Mesendoderm (in vitro differentiated cells): ENCODE results near the gene IGF2R.
A peak's percentile ranks its signal among the peaks of the same experiment; 100 is the strongest.

Experiments
- DNase-seq: peaks from one replicate; pipeline ENCODE4 v3.0.0; 2013
- H2AK5ac ChIP-seq: 2 replicates; pipeline ENCODE4 v1.6.1; 2013; ENCODE audit warnings: low read length, inconsistent platforms
- H2BK120ac ChIP-seq: 2 replicates; pipeline ENCODE4 v1.6.1; 2013; ENCODE audit warnings: low read depth, mild to moderate bottlenecking, low read length, moderate library complexity, mixed read lengths
- H2BK15ac ChIP-seq: replicated peaks from 2 replicates; pipeline ENCODE4 v1.6.1; 2013; ENCODE audit warnings: low read depth, mild to moderate bottlenecking, moderate library complexity
- H2BK5ac ChIP-seq: 2 replicates; pipeline ENCODE4 v1.6.1; 2013; ENCODE audit warnings: low read length, inconsistent platforms
- H3K18ac ChIP-seq: 2 replicates; pipeline ENCODE4 v1.6.1; 2013; ENCODE audit warnings: mild to moderate bottlenecking, low read length, mixed read lengths
- H3K23ac ChIP-seq: one replicate; pipeline ENCODE4 v1.6.1; 2013; ENCODE audit warnings: low read length
- H3K27ac ChIP-seq: 2 replicates; pipeline ENCODE4 v1.5.1; 2013; ENCODE audit warnings: low read depth, mild to moderate bottlenecking, inconsistent platforms, low read length, moderate library complexity
- H3K27me3 ChIP-seq: 2 replicates; pipeline ENCODE4 v1.6.1; 2013; ENCODE audit warnings: low read length, control low read depth, mild to moderate bottlenecking, inconsistent platforms; ENCODE audit not compliant: insufficient read depth, poor library complexity
- H3K36me3 ChIP-seq: 2 replicates; pipeline ENCODE4 v1.6.1; 2013; ENCODE audit warnings: low read length, inconsistent platforms; ENCODE audit not compliant: control insufficient read depth, insufficient read depth
- H3K4ac ChIP-seq: one replicate; pipeline ENCODE4 v1.6.1; 2013; ENCODE audit warnings: low read depth, mild to moderate bottlenecking, low read length, moderate library complexity
- H3K4me1 ChIP-seq: 2 replicates; pipeline ENCODE4 v1.6.1; 2013; ENCODE audit warnings: low read depth, low read length, inconsistent platforms; ENCODE audit not compliant: control insufficient read depth
- H3K4me2 ChIP-seq: 2 replicates; pipeline ENCODE4 v1.6.1; 2013; ENCODE audit warnings: low read length
- H3K4me3 ChIP-seq: 2 replicates; pipeline ENCODE4 v1.5.1; 2013; ENCODE audit warnings: mild to moderate bottlenecking, low read length
- H3K56ac ChIP-seq: one replicate; pipeline ENCODE4 v1.6.1; 2013; ENCODE audit warnings: low read length
- H3K79me1 ChIP-seq: 2 replicates; pipeline ENCODE4 v1.6.1; 2013; ENCODE audit warnings: low read length, inconsistent platforms
- H3K79me2 ChIP-seq: 2 replicates; pipeline ENCODE4 v1.6.1; 2013; ENCODE audit warnings: mild to moderate bottlenecking, low read length; ENCODE audit not compliant: control insufficient read depth, insufficient read depth
- H3K9ac ChIP-seq: 2 replicates; pipeline ENCODE4 v1.6.1; 2013; ENCODE audit warnings: low read length, inconsistent platforms
- H4K5ac ChIP-seq: one replicate; pipeline ENCODE4 v1.6.1; 2013; ENCODE audit warnings: low read length
- H4K8ac ChIP-seq: one replicate; pipeline ENCODE4 v1.6.1; 2013; ENCODE audit warnings: low read depth, mild to moderate bottlenecking, control low read depth, low read length, moderate library complexity
- WGBS: extraction: QIAGEN DNeasy Blood & Tissue Kit; methylation state at CpG from one replicate; pipeline ENCODE4 v1.1.7; 2013; ENCODE audit warnings: low lambda C conversion rate, missing lambda C conversion rate; ENCODE audit not compliant: insufficient coverage; ENCODE audit errors: extremely low coverage; 5-methylcytosine and 5-hydroxymethylcytosine counted together

The IGF2R gene

DNA sequence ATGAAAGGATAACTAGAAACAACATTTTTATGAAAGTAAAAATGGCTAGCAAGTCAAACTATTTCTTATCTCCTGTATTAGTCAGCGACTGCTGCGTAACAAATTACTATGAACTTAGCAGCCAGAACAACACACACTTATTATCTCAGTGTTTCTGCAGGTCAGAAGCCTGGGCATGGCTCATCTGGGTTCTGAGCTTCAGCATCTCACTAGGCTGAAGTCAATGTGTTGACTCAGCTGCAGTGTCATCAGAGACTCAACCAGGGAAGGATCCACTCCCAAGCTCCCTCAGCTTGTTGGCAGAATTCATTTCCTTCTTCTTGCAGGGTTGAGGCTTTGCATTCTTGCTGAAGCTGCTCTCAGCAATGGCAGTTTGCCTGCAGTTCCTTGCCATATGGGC is 33.2 kb upstream of the IGF2R start:
- DNase-seq, result no peak
- no peak overlapping the region for H4K5ac ChIP-seq

DNA sequence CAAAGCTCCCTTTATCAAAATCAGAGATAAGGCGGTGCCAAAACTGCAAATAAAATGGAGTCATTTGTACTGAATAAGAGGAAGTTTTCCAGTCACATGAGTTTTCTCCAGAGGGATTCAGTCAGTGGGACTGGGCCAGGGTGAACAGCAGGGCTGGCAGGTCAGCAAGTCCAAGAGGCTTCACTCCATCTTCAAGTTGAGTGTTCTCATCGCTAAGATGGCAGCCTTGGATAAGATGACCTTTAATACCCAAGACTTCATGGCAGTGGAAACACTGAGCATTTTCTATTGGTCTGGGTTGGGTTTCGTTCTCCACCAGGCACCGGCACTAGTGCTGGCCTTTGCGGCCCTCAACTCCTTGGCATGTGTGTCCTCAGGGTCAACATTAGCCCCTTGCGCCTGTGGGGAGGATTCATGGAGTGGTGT is 29.3 kb upstream of the IGF2R start:
- Histone ChIP-seq H2BK120ac (no peak overlapping the region), H2BK15ac (no peak overlapping the region), H3K23ac (no peak overlapping the region), H3K4me3 (no peak overlapping the region), H3K4me2 (no peak overlapping the region), H3K56ac (no peak overlapping the region), H4K5ac (no peak overlapping the region), H3K18ac (no peak overlapping the region), H4K8ac (no peak overlapping the region), H3K9ac (no peak overlapping the region), H3K27me3 (no peaks in the 10 kb centered on the region), H2AK5ac (no peak overlapping the region), H3K36me3 (no peaks in the 10 kb centered on the region), H3K79me2 (no peaks in the 10 kb centered on the region), H3K79me1 (no peaks in the 10 kb centered on the region), H3K4me1 (no peaks in the 10 kb centered on the region), H3K4ac (no peak overlapping the region), H2BK5ac (no peak overlapping the region), H3K27ac (no peak overlapping the region)
- WGBS, result no CpG with 5 or more reads among the region's 6 CpGs
- DNase-seq, result no peak

More for the DNA sequence above, 33.2 kb upstream of the IGF2R start:
- Histone ChIP-seq H3K23ac (no peak overlapping the region), H3K79me1 (no peaks in the 10 kb centered on the region), H2BK120ac (no peak overlapping the region), H3K4me1 (no peaks in the 10 kb centered on the region), H3K36me3 (no peaks in the 10 kb centered on the region), H2AK5ac (no peak overlapping the region), H4K8ac (no peak overlapping the region), H3K4me3 (no peak overlapping the region), H3K56ac (no peak overlapping the region), H3K9ac (no peak overlapping the region), H3K27me3 (no peaks in the 10 kb centered on the region), H3K4me2 (no peak overlapping the region), H3K4ac (no peak overlapping the region), H2BK15ac (no peak overlapping the region), H3K79me2 (no peaks in the 10 kb centered on the region), H3K27ac (no peak overlapping the region), H2BK5ac (no peak overlapping the region), H3K18ac (no peak overlapping the region)
- no CpG with 5 or more reads among the region's 2 CpGs for WGBS

DNA sequence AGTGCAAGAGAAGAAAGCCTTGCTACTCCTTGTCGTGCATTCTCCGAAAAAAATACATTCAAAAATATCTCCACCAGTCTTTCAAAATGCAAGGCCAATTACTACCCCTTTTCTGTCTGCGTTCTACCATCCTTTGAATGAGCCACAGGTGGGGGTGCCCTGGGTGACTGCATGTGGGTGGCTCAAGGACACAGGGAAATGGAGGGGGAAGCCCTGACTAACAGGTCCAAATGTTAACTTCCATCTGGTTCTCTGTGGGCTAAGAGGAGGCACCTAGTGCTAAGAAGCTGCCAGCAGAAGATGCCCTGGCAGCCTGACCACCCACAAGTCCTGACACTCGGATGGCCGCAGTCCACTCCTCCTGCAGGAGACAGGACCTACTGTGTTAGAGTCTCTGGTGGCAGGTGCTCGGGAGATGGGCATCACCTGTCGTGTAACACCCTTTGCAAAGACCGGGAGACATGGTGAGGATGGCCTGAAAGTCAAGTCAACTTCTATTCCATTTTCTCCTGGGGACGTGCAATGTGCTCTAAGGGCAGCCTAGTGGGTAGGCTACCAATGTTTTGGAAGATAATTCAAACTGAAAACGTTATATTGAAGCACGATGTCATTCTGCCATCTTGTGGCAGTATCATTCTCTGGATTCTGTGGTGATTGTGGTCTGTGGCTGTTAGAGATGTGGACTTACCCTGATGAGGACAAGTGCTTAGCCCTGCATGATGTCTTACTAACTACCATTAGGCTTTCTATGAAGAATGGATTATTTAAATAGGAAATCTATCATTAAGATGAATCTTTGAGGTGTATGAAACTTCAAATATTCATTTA is 27.4 kb upstream of the IGF2R start:
- H3K4me2 ChIP-seq, result no peak overlapping the region

GRCh38 chr6:159943101-159943632 is 25.7 kb upstream of the IGF2R start:
- Histone ChIP-seq H3K4me2 (no peak overlapping the region), H2AK5ac (no peak overlapping the region)
- WGBS, result no CpG with 5 or more reads among the region's 6 CpGs

More for the DNA sequence above, 27.4 kb upstream of the IGF2R start:
- no CpG with 5 or more reads among the region's 11 CpGs for WGBS
- H3K23ac ChIP-seq, result no peak overlapping the region
- H3K27ac ChIP-seq, result no peak overlapping the region
- H3K79me1 ChIP-seq, result no peaks in the 10 kb centered on the region
- no peaks in the 10 kb centered on the region for H3K36me3 ChIP-seq
- H2BK5ac ChIP-seq, result no peak overlapping the region
- no peaks in the 10 kb centered on the region for H3K27me3 ChIP-seq
- no peak overlapping the region for H4K8ac ChIP-seq
- no peaks in the 10 kb centered on the region for H3K79me2 ChIP-seq
- H3K4ac ChIP-seq, result no peak overlapping the region
- no peak overlapping the region for H2BK120ac ChIP-seq
- H3K4me3 ChIP-seq, result no peak overlapping the region
- H2AK5ac ChIP-seq, result no peak overlapping the region
- H3K4me1 ChIP-seq, result no peaks in the 10 kb centered on the region
- H3K56ac ChIP-seq, result no peak overlapping the region
- no peak overlapping the region for H3K9ac ChIP-seq
- H2BK15ac ChIP-seq, result no peak overlapping the region
- H4K5ac ChIP-seq, result no peak overlapping the region
- DNase-seq, result peak; percentile 40
- H3K18ac ChIP-seq, result no peak overlapping the region

GRCh38 chr6:159943968-159944598 is 24.8 kb upstream of the IGF2R start:
- Histone ChIP-seq H3K79me1 (no peaks in the 10 kb centered on the region), H3K4me2 (no peak overlapping the region), H2AK5ac (no peak overlapping the region), H3K4me1 (no peaks in the 10 kb centered on the region), H3K23ac (no peak overlapping the region), H4K5ac (no peak overlapping the region), H2BK15ac (no peak overlapping the region), H3K4ac (no peak overlapping the region), H3K18ac (no peak overlapping the region), H3K9ac (no peak overlapping the region), H3K27me3 (no peaks in the 10 kb centered on the region), H2BK120ac (no peak overlapping the region), H3K4me3 (no peak overlapping the region), H3K27ac (no peak overlapping the region), H3K79me2 (no peaks in the 10 kb centered on the region), H4K8ac (no peak overlapping the region), H3K36me3 (no peaks in the 10 kb centered on the region), H3K56ac (no peak overlapping the region), H2BK5ac (no peak overlapping the region)
- no CpG with 5 or more reads among the region's 2 CpGs for WGBS
- DNase-seq, result no peak

More at GRCh38 chr6:159943101-159943632, 25.7 kb upstream of the IGF2R start:
- no peaks in the 10 kb centered on the region for H3K4me1 ChIP-seq
- no peak overlapping the region for H4K5ac ChIP-seq
- no peak overlapping the region for H2BK5ac ChIP-seq
- no peaks in the 10 kb centered on the region for H3K36me3 ChIP-seq
- no peak overlapping the region for H2BK120ac ChIP-seq
- no peak overlapping the region for H3K18ac ChIP-seq
- no peak overlapping the region for H3K9ac ChIP-seq
- no peak overlapping the region for H3K56ac ChIP-seq
- H3K4me3 ChIP-seq, result no peak overlapping the region
- DNase-seq, result peak; percentile 38
- no peak overlapping the region for H3K4ac ChIP-seq
- no peak overlapping the region for H4K8ac ChIP-seq
- no peaks in the 10 kb centered on the region for H3K79me1 ChIP-seq
- H3K27ac ChIP-seq, result no peak overlapping the region
- no peaks in the 10 kb centered on the region for H3K79me2 ChIP-seq
- no peak overlapping the region for H3K23ac ChIP-seq
- H2BK15ac ChIP-seq, result no peak overlapping the region
- H3K27me3 ChIP-seq, result no peaks in the 10 kb centered on the region
